HCT116 (cell line): Measurements from ENCODE around the gene TMEM128.

Source experiments
- CEBPB ChIP-seq: IDR thresholded peaks from 2 replicates; pipeline ENCODE4 v1.6.1; 2012; ENCODE audit warnings: low read depth
- TF ChIP-seq, protein P1 (sequence below): IDR thresholded peaks from 2 replicates; pipeline ENCODE4 v1.6.1; 2012

- TF ChIP-seq CEBPB = no peak
- TF ChIP-seq, protein P1, sequence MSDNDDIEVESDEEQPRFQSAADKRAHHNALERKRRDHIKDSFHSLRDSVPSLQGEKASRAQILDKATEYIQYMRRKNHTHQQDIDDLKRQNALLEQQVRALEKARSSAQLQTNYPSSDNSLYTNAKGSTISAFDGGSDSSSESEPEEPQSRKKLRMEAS = peak; percentile 99
Measured at GRCh38 chr4:4289941-4290850, 42.2 kb upstream of the TMEM128 start, which contains the start of the genes LYAR and ZBTB49.
